HG03196 (cell line): ENCODE results near the gene DENND5B.
"Not testable (repeated sequence)": the region's sequence is repeated elsewhere in the genome, so short reads cannot be mapped to it uniquely, and the experiment has no call there.

Source experiments
- ATAC-seq: cut with Tn5 transposase; IDR thresholded peaks from one replicate; pipeline ENCODE4 v1.9.1; 2021; ENCODE audit not compliant: unreplicated experiment

Gene DENND5B

GRCh38 chr12:31508436-31509150 is 82.3 kb downstream of the DENND5B start:
- ATAC-seq = no peak

- ATAC-seq = no peak
Measured at GRCh38 chr12:31507966-31508365, 83.0 kb downstream of the DENND5B start.

GRCh38 chr12:31506515-31507306 is 84.2 kb downstream of the DENND5B start:
- no peak for ATAC-seq

GRCh38 chr12:31504625-31505222 is 86.2 kb downstream of the DENND5B start:
- ATAC-seq = no peak

- ATAC-seq = not testable (repeated sequence)
Measured at GRCh38 chr12:31501014-31501413, 89.9 kb downstream of the DENND5B start.

DNA sequence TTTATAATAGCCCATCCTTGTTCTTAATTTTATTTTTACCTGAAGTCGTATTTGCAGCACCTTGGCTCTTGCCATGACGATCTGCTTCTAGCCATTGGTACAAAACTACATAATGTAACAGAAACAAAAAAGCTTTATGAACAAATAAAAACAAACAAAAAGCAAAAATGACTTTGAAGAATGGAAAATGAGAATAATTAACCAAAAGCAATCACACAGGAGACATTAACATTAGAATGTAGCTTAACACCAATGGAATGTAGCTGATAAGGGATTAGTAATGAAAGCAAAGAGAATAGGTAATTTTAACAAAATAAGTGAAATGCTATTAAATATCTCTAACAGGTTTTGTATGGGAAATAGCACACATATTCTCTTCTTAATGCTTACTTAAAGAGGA is 91.4 kb downstream of the DENND5B start:
- no peak for ATAC-seq

DNA sequence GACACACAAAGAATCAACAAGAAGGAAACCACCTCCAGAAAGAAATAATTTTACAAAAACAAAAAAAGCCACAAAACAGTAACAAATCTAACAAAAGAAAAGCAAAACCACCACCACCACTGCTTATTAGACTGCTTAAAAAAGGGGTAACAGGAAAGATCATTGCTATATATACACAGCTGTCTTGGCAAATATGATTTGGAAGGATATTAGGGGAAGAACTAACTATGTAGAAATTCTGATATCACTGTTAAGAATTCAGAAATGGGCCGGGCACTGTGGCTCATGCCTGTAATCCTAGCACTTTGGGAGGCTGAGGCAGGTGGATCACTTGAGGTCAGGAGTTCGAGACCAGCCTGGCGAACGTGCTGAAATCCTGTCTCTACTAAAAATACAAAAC is 92.5 kb downstream of the DENND5B start:
- no peak for ATAC-seq

GRCh38 chr12:31496257-31496656 is 94.7 kb downstream of the DENND5B start:
- no peak for ATAC-seq

DNA sequence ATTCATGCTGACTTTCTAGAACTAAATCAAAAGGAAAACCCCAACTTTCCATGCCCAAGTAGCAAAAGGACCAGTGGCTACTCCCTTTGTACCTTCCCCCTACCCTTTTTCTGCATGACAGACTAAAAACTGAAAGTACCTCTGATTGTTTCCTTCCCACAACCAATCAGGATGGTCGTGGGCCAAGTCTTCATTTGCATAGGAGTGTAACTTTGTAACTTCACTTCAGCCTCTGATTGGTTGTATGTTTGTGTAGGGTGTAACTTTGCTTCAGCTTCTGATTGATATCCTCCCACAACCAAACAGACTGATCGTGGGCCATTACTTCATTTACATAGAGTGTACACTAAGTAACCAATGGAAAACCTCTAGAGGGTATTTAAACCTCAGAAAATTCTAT is 96.5 kb downstream of the DENND5B start:
- no peak for ATAC-seq

GRCh38 chr12:31492599-31493196 is 98.2 kb downstream of the DENND5B start:
- no peak for ATAC-seq

GRCh38 chr12:31491841-31492598 is 98.9 kb downstream of the DENND5B start:
- ATAC-seq = no peak

- ATAC-seq = no peak
Measured at GRCh38 chr12:31491241-31491794, 99.6 kb downstream of the DENND5B start.

- ATAC-seq = no peak
Measured at GRCh38 chr12:31488737-31489338, 102.1 kb downstream of the DENND5B start.

GRCh38 chr12:31485571-31485970 is 105.4 kb downstream of the DENND5B start:
- no peak for ATAC-seq

DNA sequence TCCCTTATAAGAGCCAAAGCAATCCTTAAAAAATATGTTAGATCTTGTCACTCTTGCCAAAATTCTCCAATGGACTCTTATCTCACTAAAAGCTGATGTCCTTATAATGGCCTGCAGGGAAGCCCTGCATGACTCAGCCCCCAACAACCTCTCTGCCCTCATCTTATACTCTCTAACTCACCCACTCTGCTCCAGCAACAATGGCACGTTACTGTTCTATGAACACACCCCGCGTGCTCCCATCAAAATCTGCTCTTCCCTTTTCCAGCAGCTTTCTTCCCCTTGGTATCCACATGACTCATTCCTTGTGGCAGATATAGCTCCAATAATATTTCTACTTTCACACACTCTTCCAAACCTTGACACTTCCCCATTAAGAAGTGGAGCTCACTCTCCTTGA is 108.1 kb downstream of the DENND5B start:
- ATAC-seq = no peak

GRCh38 chr12:31481415-31481814 is 109.5 kb downstream of the DENND5B start:
- ATAC-seq = no peak

GRCh38 chr12:31479516-31480210 is 111.3 kb downstream of the DENND5B start:
- no peak for ATAC-seq

GRCh38 chr12:31478898-31479297 is 112.0 kb downstream of the DENND5B start:
- ATAC-seq = no peak

- no peak for ATAC-seq
Measured at GRCh38 chr12:31478425-31478824, 112.5 kb downstream of the DENND5B start.

GRCh38 chr12:31477687-31478086 is 113.2 kb downstream of the DENND5B start:
- peak; percentile 79 for ATAC-seq
